Fibroblast of the aortic adventitia (primary cell): ENCODE results near the gene ADAMTS14. TPM values are rescaled to one million over a fixed set of nuclear protein-coding genes. Genes with fewer than 3 reads are reported as not detected.
A peak's percentile ranks its signal among the peaks of the same experiment; 100 is the strongest.

Experiments
- DNase-seq: peaks from one replicate; pipeline ENCODE4 v3.0.0-alpha.2; 2010; ENCODE audit warnings: low read depth
- H3K4me3 ChIP-seq: 2 replicates; pipeline ENCODE4 v1.5.1; 2011; ENCODE audit warnings: low read depth, mild to moderate bottlenecking, control low read depth, low read length, moderate library complexity
- CTCF ChIP-seq: IDR thresholded peaks from 2 replicates; pipeline ENCODE4 v1.5.1; 2011; ENCODE audit warnings: mild to moderate bottlenecking, low read length, control low read depth, inconsistent platforms; ENCODE audit not compliant: insufficient read depth
- total RNA-seq: library from RNA; depleted of rRNA; stranded (reverse); fragments of >200 nt; gene quantifications from 2 replicates; pipeline ENCODE4 v1.2.3, GENCODE V29; 2012; ENCODE audit warnings: low replicate concordance

Gene ADAMTS14
- total RNA-seq, 1 donor, result 5.3 TPM

- DNase-seq, result no peak
- H3K4me3 ChIP-seq, result no peak overlapping the region
- TF ChIP-seq CTCF, result no peak
Measured at GRCh38 chr10:70691611-70692010, 19.3 kb downstream of the ADAMTS14 start.

- TF ChIP-seq CTCF, result no peak
- no peak overlapping the region for H3K4me3 ChIP-seq
- no peak for DNase-seq
Measured at GRCh38 chr10:70692043-70692603, 19.8 kb downstream of the ADAMTS14 start.

- peak; percentile 98 for DNase-seq
- H3K4me3 ChIP-seq, result peak overlapping the region; percentile 6
- TF ChIP-seq CTCF, result no peak
Measured at GRCh38 chr10:70693619-70694335, 21.5 kb downstream of the ADAMTS14 start.

GRCh38 chr10:70694418-70695141 lies 22.3 kb downstream of the ADAMTS14 start:
- peak; percentile 100 for DNase-seq
- TF ChIP-seq CTCF, result no peak
- no peak overlapping the region for H3K4me3 ChIP-seq

- H3K4me3 ChIP-seq, result no peak overlapping the region
- peak; percentile 23 for TF ChIP-seq CTCF
- DNase-seq, result peak; percentile 65
Measured at GRCh38 chr10:70695241-70696030, 23.1 kb downstream of the ADAMTS14 start.

GRCh38 chr10:70698211-70698610 lies 25.9 kb downstream of the ADAMTS14 start:
- DNase-seq, result no peak
- TF ChIP-seq CTCF, result no peak
- no peak overlapping the region for H3K4me3 ChIP-seq
